Suppressor macrophage treated with lipopolysaccharide for 1 hour (primary cell): ENCODE measurements around the gene ERBB4.
"Not testable (repeated sequence)": the region's sequence is repeated elsewhere in the genome, so short reads cannot be mapped to it uniquely, and the experiment has no call there.

ENCODE experiments used
- DNase-seq, 3 donors: peaks; one replicate each; pipeline ENCODE4 v3.0.0-alpha.2; 2020 to 2022

The ERBB4 gene

GRCh38 chr2:212194396-212194795 is 344.2 kb downstream of the ERBB4 start:
- DNase-seq, result no peak

DNA sequence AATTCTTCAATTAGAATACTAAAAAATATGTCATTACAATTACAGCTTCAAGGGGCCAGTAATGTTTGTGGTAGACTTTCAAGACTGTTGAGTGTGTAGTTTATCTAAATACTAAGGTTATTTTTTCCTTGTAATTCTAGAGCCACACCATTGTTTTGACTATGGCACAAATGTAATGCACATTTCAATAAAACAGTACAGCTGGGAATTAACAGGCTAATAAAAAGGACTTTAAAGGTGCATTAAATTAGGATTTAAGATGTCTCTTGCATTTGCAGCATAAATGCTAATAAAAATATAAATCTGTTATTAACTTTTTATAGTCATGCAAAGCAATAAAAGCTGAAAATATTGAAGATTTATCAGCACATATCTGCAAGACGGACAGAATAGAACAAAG is 344.8 kb downstream of the ERBB4 start:
- no peak for DNase-seq

GRCh38 chr2:212193056-212193455 is 345.5 kb downstream of the ERBB4 start:
- DNase-seq, result no peak

GRCh38 chr2:212191438-212191837 is 347.2 kb downstream of the ERBB4 start:
- not testable (repeated sequence) for DNase-seq

DNA sequence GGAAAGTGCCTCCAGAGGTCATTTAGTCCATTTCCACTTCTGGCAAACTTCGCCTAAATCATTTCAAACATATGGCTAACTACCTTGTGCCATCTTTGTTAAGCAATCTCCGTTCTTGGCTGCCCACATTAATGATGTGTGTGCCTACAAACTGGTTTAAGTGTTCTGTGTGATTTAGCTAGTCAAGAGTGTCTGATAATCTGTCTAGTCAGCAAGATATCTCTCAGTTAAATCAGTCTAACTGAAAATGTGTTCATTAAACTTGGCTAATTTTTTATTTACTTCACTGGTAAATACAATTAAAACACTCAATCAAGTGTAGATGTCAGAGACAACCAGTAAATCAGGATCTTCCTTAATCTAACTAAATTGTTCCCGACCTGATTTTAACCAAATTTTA is 352.4 kb downstream of the ERBB4 start:
- DNase-seq, result no peak

DNA sequence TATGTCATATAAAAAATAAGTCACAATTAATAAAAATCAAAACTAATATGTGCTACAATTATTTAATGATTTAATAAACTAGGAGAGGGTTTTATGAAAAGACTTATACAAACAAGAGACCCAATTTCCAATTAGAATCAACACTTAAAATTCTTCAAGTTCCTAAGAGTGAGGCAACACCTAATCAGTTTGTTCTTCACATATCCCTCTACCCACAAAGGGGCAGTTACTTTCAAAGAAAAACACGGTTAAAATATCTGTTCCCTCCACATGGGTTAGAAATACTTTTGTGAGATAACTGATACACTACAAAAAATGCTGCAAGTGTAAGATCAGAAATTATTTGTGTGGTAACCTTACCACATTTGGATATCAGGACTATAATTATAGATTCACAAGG is 357.0 kb downstream of the ERBB4 start:
- DNase-seq, result no peak

DNA sequence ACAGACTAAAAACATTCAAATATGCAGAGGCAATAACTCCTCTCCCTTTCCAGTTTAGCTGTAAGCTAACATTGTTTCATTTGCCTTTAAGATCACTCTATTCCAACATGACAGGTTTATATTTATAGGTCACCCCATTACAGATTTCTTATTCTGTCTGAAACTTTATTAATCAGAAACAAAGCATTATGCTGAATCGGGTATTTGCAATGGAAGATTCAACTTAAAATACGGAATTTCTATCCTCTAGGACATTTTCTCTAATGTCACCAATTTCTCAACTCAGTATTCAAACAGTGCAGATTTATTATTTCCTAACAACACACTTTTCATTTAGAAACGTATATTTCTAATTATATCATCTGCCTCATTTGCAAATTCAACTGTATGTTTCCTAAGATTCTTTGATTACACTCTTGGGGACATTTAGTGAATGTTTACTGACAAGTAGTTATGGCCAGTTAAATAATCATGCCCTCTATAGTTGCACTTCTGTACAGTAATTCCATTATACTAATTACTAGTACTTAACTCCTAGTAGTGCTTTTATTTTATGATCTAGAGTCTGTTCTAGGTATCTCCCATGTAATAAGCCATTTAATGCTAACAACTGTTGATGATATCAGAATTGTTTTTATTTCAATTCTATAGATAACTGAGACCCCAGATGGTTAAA is 358.1 kb downstream of the ERBB4 start:
- DNase-seq, result no peak

GRCh38 chr2:212177724-212178123 is 360.9 kb downstream of the ERBB4 start:
- DNase-seq, result no peak

- DNase-seq, result no peak
These were observed 362.5 kb downstream of the ERBB4 start for GRCh38 chr2:212176151-212176550.

GRCh38 chr2:212173756-212174510 is 364.7 kb downstream of the ERBB4 start:
- DNase-seq, result no peak

DNA sequence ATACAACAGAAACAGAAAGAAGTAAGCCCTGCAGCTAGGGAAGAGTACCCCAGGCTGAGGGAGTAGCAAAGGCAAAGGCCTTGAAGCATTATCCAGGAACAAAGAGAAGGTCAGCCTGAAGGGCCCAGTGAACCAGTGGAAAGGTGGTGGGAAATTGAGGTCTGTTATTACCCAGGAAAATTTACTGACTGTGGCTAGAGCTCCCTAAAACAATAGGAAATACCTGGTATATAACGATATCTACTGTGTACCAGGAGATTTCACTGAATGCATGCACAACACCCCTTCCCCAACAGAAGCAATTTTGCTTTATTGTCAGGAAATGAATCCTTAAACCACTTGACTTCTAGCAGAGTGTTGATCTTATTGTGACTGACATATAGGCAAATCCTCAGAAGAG is 365.3 kb downstream of the ERBB4 start:
- DNase-seq, result no peak

GRCh38 chr2:212170382-212170781 is 368.2 kb downstream of the ERBB4 start:
- DNase-seq, result no peak

DNA sequence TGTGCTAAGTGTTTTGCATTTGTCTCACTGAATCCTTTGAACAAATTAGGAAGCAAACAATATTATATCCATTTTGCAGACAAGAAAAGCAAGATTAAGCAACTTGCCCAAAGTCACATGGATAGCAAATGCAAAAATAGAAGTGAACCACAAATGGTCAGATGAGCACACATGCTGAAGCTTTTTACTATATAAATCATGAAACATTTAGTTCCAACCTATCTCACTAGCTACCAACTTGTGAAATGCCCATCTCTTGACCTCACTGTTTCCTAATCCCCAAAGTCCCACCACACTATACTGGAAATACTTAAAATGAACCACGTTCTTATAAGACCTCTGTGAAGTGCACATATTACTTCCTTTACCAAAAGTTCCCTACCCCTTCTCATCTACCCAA is 380.5 kb downstream of the ERBB4 start:
- no peak for DNase-seq

DNA sequence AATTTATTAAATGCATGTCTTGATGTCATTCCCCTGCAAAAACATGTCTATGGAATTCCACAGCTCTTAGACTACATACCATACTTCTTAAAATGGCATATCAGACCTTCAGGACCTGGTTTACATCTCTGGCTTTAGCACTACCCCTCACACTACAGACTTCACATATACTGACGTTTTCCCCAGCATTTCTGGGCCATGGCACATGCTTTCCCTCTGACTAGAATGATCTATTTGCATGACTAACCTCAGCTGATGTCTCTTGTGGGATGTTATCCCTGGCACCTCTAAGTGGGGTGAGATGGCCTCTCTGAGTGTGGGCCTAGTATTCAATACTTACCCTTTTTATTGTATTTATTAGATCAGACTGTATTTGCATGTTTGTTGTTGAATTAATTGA is 381.6 kb downstream of the ERBB4 start:
- no peak for DNase-seq

GRCh38 chr2:212156088-212156487 is 382.5 kb downstream of the ERBB4 start:
- DNase-seq, result no peak

GRCh38 chr2:212154477-212154878 is 384.1 kb downstream of the ERBB4 start:
- no peak for DNase-seq

DNA sequence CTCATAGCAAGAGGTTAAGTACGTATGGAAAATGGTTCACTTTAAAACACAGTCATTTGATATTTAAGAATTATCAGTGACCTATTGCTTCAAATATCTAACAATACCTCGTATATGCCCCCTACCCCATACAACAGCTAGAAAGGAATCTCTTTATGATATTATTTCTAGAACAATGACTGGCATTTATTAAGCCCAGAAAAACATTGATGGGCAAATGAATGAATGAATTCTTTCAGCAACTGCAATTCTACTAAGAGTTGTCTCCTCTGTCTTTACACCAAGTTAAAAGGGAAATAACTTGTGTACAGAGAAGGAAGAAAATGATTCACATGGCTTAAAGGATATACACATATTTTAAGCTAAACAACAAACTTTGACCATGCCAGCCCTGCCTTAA is 384.7 kb downstream of the ERBB4 start:
- DNase-seq, result no peak

DNA sequence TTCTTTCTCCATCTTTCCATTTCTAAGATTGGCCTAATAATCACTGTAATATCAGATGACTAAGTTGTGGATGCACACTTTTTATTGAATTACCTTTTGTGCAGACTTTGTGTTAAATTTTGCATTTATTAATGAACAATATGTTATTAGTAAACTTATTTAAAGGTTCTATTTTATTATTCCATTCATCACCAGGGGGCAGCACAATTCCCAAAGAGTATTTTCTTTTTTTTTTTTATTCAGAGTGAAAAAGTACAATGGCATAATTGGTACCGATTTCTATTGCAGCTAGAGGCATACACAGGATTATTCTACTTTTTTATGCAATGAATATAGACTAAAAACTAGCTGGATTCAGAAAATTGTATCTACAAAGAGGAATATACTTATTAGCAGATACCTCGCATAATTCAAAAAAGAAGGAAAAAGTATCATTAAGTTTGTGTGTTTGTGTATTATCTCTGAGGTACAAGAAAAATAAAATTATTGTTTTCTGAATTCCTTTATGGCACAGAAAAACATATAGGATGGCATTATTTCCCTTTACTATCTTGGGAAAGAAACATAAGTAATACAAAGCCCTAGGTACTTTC is 390.6 kb downstream of the ERBB4 start:
- peak; percentile 31 to 47 (median 41) for DNase-seq

DNA sequence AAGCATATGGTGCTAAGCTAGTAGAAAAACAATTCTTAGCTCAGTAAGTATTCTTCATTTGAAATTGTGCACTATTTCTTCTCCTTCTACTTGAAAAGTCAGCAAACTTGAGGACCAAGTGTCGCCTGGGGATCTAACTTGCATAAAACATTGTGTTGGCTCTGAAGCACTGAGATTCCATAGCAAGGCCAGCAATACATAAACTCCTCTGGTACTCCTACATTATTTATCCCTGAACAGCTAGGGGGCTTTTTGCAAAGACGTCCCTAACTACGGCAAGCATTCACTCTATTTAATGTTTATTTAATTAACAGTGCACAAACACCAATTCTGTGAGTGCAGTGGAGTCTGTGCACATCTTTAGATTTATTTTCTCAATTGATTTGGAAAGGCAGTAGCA is 392.2 kb downstream of the ERBB4 start:
- DNase-seq, result no peak

DNA sequence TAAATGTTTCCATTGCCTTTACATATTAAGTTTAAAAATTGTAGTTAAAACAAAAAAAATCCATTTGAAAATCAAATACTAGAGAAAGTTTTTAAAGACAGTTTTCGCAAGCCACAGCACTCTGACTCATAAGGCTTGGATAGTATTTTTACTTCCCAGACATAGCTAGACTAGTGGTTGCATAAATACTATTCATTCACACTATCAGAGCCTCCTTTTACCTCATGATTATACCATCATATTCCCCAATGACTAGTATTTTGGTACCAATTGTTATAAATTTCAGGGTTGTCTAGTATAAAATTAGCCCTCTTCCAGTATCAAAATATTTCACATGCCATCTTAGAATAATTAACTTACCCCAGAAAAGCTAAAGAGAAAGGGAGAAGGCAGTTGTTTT is 393.5 kb downstream of the ERBB4 start:
- DNase-seq, result no peak

DNA sequence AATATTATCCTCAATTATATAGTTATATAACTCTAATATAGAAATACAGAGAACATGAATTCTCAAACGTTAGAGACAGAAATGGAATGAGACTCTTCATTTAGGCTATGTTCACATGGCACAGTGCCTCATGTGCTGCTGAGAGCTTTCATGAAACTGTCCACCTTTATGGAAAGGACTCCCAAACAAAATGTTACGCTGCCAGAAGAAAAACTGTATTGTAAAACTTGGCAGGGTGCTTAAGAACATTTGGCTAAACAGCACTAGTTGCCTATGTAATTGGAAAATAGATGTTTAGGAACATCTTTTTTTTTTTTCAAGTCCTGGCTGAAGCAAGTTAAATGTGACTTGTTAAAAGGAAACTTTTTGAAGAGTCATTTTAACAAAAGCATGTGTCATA is 396.0 kb downstream of the ERBB4 start:
- DNase-seq, result no peak

GRCh38 chr2:212141499-212141898 is 397.1 kb downstream of the ERBB4 start:
- no peak for DNase-seq

DNA sequence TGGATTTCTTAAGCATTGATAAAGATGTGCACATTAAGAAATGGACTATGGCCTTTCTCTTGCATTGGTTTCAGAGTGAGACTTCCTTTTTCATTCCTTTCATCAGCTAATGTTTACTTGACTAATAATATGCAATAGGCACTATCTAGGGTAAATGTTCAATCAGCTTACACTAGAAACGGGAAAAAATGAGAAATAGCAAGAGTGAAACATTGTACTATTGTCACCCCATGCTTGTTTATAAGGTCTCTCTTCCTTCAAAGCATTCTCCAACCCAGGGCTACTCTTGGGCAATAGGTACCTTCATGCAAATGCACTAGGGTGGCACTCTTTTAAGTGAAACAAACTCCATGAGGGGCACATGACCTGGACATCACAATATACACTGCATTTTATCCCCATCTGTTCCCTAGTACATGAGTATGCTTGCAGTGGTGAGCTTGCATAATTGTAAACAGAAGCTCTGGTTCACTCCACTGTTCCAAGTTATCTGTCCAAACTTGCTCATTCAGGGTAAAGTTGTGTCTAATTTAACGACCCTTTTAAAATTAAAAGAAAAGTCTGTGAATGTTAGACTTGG is 402.3 kb downstream of the ERBB4 start:
- DNase-seq, result no peak

DNA sequence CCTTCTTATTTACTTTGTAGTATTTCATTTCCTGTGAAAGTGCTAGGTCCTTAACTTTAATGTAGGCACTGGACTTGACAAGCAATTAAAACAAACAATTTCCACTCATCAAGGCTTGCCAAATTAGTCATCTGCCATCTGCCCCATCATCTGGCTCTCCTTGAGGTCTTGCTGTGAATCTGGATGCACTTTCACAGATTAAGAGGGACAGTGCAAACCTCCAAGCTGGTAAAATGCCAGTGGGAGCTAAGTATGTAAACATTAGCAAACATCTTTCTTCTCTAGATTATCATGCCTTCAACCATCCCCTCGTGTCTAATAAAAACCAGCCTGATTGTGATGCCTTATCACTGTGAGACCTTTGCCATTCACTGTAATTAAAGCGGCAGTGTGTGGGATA is 402.9 kb downstream of the ERBB4 start:
- DNase-seq, result no peak
